MG63 (cell line): ENCODE data around the gene FBXL20. TPM values are rescaled to one million over a fixed set of nuclear protein-coding genes. Genes with fewer than 3 reads are reported as not detected.
"Not testable (repeated sequence)": the region's sequence is repeated elsewhere in the genome, so short reads cannot be mapped to it uniquely, and the experiment has no call there.

Experiments
- DNase-seq: peaks from one replicate; pipeline ENCODE4 v3.0.0-alpha.2; 2020
- H3K27me3 ChIP-seq: fragments of 250-450 bp; sonication (Bioruptor Pico); 2 replicates; pipeline ENCODE4 v1.5.1; 2020; ENCODE audit warnings: mild to moderate bottlenecking, moderate library complexity
- H3K36me3 ChIP-seq: fragments of 250-450 bp; sonication (Bioruptor Pico); 2 replicates; pipeline ENCODE4 v1.5.1; 2020; ENCODE audit warnings: mild to moderate bottlenecking, moderate library complexity
- H3K4me3 ChIP-seq: fragments of 250-450 bp; sonication (Bioruptor Pico); 2 replicates; pipeline ENCODE4 v1.5.1; 2020; ENCODE audit warnings: mild to moderate bottlenecking, moderate library complexity
- H3K9me3 ChIP-seq: fragments of 250-450 bp; sonication (Bioruptor Pico); 2 replicates; pipeline ENCODE4 v1.5.1; 2020; ENCODE audit warnings: mild to moderate bottlenecking, moderate library complexity
- total RNA-seq: library from RNA; depleted of rRNA; stranded (reverse); fragments of >200 nt; shearing (Covaris generic); gene quantifications from 2 replicates; pipeline ENCODE4 v1.2.3, GENCODE V29; 2014; ENCODE audit warnings: low replicate concordance; rRNA removed

The FBXL20 gene, protein sequence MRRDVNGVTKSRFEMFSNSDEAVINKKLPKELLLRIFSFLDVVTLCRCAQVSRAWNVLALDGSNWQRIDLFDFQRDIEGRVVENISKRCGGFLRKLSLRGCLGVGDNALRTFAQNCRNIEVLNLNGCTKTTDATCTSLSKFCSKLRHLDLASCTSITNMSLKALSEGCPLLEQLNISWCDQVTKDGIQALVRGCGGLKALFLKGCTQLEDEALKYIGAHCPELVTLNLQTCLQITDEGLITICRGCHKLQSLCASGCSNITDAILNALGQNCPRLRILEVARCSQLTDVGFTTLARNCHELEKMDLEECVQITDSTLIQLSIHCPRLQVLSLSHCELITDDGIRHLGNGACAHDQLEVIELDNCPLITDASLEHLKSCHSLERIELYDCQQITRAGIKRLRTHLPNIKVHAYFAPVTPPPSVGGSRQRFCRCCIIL
- 12.3 and 31.8 TPM in 2 replicates for total RNA-seq

DNA sequence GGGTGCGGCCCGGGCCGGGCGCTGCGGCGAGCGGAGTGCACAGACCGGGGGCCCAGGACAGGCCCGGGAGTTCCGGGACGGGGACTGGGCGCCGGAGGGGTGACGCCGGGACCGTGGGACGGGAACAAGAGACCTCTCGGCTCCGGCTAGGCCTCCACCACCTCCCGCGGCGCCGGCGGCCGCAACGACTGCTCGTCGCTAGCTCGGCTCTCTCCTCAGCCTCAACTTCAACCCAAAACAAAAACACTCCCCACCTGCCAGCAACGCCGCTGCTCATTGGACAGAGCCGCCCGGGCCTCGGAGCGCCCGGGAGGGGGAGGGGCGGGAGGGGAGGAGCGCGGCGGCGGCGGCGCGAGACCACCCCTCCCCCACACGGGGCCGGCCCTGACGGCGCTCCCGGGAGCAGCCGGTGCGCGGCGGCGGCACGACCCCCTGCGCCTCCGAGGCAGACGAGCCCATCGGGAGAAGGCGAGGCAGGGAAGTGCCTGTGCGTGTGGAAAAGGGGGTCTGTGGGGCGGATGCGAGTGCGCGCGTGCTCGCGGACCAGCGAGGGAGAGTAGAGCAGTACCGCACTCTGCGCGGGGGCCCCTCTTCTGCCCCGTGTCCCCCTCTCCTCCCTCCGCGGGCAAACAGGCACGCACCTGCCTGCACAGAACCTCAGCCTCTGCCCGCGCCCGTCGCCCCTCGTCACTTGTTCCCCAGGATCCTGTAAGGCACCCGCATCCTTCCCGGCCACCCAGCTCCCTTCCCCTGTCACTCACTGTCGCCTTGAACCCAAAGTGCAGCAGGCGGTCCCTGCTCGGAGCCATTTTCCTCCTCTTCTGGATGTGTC is at the start of gene FBXL20:
Gene FBXL20 (minus strand): TSS at position 215 of the 832 bp plus-strand sequence. CDS start 224 bp downstream, outside the sequence.
- no peaks in the 10 kb centered on the region for H3K9me3 ChIP-seq
- H3K27me3 ChIP-seq = no peaks in the 10 kb centered on the region
- DNase-seq = peak; percentile 94
- peaks cover 4% of the 10 kb centered on the region for H3K36me3 ChIP-seq
- peak within 1 kb of the TSS; percentile 88 for H3K4me3 ChIP-seq

GRCh38 chr17:39450847-39451581 is 49.6 kb upstream of the FBXL20 start, which contains the start of gene MED1:
TSS of gene MED1 (minus strand) at chr17:39451263. CDS start at chr17:39451062, 201 bp downstream.
- peak; percentile 96 for DNase-seq
- Histone ChIP-seq H3K4me3 (peak within 1 kb of the TSS; percentile 95), H3K36me3 (peaks cover 23% of the 10 kb centered on the region), H3K27me3 (no peaks in the 10 kb centered on the region), H3K9me3 (no peaks in the 10 kb centered on the region)

- H3K36me3 ChIP-seq = peaks cover 32% of the 10 kb centered on the region
- H3K4me3 ChIP-seq = peak overlapping the region; percentile 95
- H3K27me3 ChIP-seq = no peaks in the 10 kb centered on the region
- peak; percentile 21 for DNase-seq
- no peaks in the 10 kb centered on the region for H3K9me3 ChIP-seq
Observed at GRCh38 chr17:39450051-39450450, 48.6 kb upstream of the FBXL20 start.

GRCh38 chr17:39447561-39447960 is 46.1 kb upstream of the FBXL20 start:
- H3K9me3 ChIP-seq = no peaks in the 10 kb centered on the region
- H3K27me3 ChIP-seq = no peaks in the 10 kb centered on the region
- peaks cover 52% of the 10 kb centered on the region for H3K36me3 ChIP-seq
- DNase-seq = no peak
- no peak overlapping the region for H3K4me3 ChIP-seq

- Histone ChIP-seq H3K27me3 (no peaks in the 10 kb centered on the region), H3K9me3 (no peaks in the 10 kb centered on the region), H3K36me3 (peaks cover 87% of the 10 kb centered on the region), H3K4me3 (no peak overlapping the region)
- no peak for DNase-seq
Observed at GRCh38 chr17:39443326-39443725, 41.9 kb upstream of the FBXL20 start.

- H3K36me3 ChIP-seq = peaks cover 84% of the 10 kb centered on the region
Observed at GRCh38 chr17:39439868-39440267, 38.4 kb upstream of the FBXL20 start.

DNA sequence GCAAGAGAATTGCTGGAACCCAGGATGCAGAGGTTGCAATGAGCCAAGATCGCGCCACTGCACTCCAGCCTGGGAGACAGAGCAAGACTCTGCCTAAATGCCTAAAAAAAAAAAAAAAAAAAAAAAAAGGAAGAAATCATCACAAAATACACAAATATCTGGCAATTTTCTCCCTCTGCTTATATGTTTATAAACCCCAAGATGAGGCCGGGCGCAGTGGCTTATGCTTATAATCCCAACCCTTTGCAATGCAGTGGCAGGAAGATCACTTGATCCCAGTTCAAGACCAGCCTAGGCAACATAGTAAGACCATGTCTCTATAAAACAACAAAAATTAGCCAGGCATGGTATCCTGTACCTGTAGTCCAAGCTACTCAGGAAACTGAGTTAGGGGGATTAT is 28.2 kb upstream of the FBXL20 start:
- Histone ChIP-seq H3K27me3 (no peaks in the 10 kb centered on the region), H3K36me3 (peaks cover 92% of the 10 kb centered on the region), H3K9me3 (no peaks in the 10 kb centered on the region), H3K4me3 (no peak overlapping the region)
- DNase-seq = no peak

More at GRCh38 chr17:39439868-39440267, 38.4 kb upstream of the FBXL20 start:
- not testable (repeated sequence) for DNase-seq, H3K27me3 ChIP-seq, H3K9me3 ChIP-seq, H3K4me3 ChIP-seq

GRCh38 chr17:39416141-39416540 is 14.7 kb upstream of the FBXL20 start:
- no peaks in the 10 kb centered on the region for H3K27me3 ChIP-seq
- H3K9me3 ChIP-seq = no peaks in the 10 kb centered on the region
- DNase-seq = no peak
- no peak overlapping the region for H3K4me3 ChIP-seq
- H3K36me3 ChIP-seq = peaks cover 76% of the 10 kb centered on the region

- no peaks in the 10 kb centered on the region for H3K27me3 ChIP-seq
- peaks cover 72% of the 10 kb centered on the region for H3K36me3 ChIP-seq
- H3K4me3 ChIP-seq = no peak overlapping the region
- no peaks in the 10 kb centered on the region for H3K9me3 ChIP-seq
- no peak for DNase-seq
Observed at GRCh38 chr17:39410279-39410678, 8.9 kb upstream of the FBXL20 start.

GRCh38 chr17:39408360-39408759 is 6.9 kb upstream of the FBXL20 start:
- Histone ChIP-seq H3K9me3 (no peaks in the 10 kb centered on the region), H3K36me3 (peaks cover 59% of the 10 kb centered on the region), H3K27me3 (no peaks in the 10 kb centered on the region), H3K4me3 (no peak overlapping the region)
- no peak for DNase-seq

GRCh38 chr17:39406951-39407350 is 5.5 kb upstream of the FBXL20 start:
- DNase-seq = no peak
- Histone ChIP-seq H3K4me3 (no peak overlapping the region), H3K9me3 (no peaks in the 10 kb centered on the region), H3K36me3 (peaks cover 50% of the 10 kb centered on the region), H3K27me3 (no peaks in the 10 kb centered on the region)

- no peak for DNase-seq
- Histone ChIP-seq H3K36me3 (peaks cover 38% of the 10 kb centered on the region), H3K9me3 (no peaks in the 10 kb centered on the region), H3K4me3 (no peak overlapping the region), H3K27me3 (no peaks in the 10 kb centered on the region)
Observed at GRCh38 chr17:39405436-39405835, 4.0 kb upstream of the FBXL20 start.

- H3K27me3 ChIP-seq = no peaks in the 10 kb centered on the region
- peaks cover 32% of the 10 kb centered on the region for H3K36me3 ChIP-seq
- H3K9me3 ChIP-seq = no peaks in the 10 kb centered on the region
- no peak overlapping the region for H3K4me3 ChIP-seq
- DNase-seq = peak; percentile 14
Observed at GRCh38 chr17:39404542-39405378, 3.3 kb upstream of the FBXL20 start.

GRCh38 chr17:39402890-39403605 is 1.6 kb upstream of the FBXL20 start:
- peaks cover 15% of the 10 kb centered on the region for H3K36me3 ChIP-seq
- DNase-seq = no peak
- peak overlapping the region; percentile 88 for H3K4me3 ChIP-seq
- no peaks in the 10 kb centered on the region for H3K27me3 ChIP-seq
- no peaks in the 10 kb centered on the region for H3K9me3 ChIP-seq

DNA sequence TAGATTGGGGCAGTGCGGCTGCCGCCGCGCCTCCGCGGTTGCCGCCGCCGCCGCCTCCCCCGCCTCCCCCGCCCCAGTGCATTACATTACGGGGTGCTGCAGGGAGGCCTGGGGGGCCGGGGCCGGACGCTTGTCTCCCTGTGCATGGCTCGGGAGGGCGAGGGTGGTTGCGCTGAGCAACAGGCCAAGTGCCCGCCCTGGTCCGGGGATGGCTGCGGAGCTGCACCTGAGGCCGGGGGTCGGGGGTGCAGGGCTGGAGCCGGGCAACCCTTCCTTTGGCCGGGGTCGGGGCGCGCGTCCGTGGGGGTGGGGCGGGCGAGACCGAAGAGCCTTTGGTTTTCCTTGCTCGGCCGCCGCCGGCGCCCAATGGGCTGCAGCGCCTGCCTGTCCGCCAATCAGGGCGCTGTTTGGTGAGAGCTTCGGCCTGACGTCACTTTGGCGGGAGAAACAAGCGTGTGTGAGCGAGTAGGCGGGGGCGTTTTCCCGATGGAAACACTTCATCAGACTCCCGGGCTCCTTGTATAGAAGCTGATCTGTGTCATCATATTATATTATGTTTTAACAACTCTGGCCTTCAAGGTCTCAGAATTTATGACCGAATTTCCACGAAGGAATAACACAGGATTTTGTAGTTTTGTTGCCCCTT is 941 bp upstream of the FBXL20 start:
- DNase-seq = peak; percentile 98
- Histone ChIP-seq H3K9me3 (no peaks in the 10 kb centered on the region), H3K4me3 (peak overlapping the region; percentile 88), H3K27me3 (no peaks in the 10 kb centered on the region), H3K36me3 (peaks cover 8% of the 10 kb centered on the region)
